ENCODE data around the gene CYB5R4. TPM values are rescaled to one million over a fixed set of nuclear protein-coding genes. Genes with fewer than 3 reads are reported as not detected.

CYB5R4 gene
- total and polyA plus RNA-seq, 2 donors (not counting 1 experiment from before 2014, with no cell fraction given): 11.8 to 39.6 TPM

DNA sequence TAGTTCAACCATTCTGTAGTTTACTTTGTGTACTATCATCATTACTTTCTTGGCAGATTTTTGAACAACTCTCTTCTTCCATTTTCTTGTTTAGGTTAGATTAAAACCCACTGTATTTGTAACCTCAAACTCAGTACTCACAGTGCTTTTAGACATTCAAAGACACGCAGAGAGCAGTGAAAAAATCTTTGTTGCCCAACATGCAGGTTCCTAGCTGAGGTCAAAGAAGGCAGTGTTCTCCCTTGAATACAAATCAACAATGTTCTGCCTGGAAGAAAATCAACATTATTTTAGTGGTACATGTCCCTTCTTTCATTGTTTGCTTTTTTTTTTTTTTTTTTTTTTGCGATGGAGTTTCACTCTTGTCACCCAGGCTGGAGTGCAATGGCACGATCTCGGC lies 11.2 kb downstream of the CYB5R4 start:
- DNase-seq (no peak), ATAC-seq (ENCODE audit: low read depth) (no peak)
- H4K20me1 ChIP-seq (ENCODE audit: control insufficient read depth, insufficient read depth, low read length, poor library complexity, severe bottlenecking): peaks cover 68% of the 10 kb centered on the region
- peaks cover 6% of the 10 kb centered on the region in 2 donors for H3K4me1 ChIP-seq (ENCODE audit: control insufficient read depth in 2 of 2, insufficient read depth in 2 of 2, low read length in 2 of 2)
- WGBS (ENCODE audit: insufficient coverage): 100% methylated on average over 2 of the region's 4 CpGs
- H3K36me3 ChIP-seq (replicated peaks in 1 of 2; ENCODE audit: control extremely low read depth in 1 of 2, control insufficient read depth in 1 of 2, extremely low read depth in 1 of 2, insufficient read depth in 2 of 2, low read length in 1 of 2): peaks cover 12 to 50% of the 10 kb centered on the region in 2 experiments
- no peaks in the 10 kb centered on the region for H3K27me3 Mint-ChIP-seq
- H3K9ac ChIP-seq (ENCODE audit: low read length): no peak overlapping the region
- peaks cover 0 to 21% (median 21%) of the 10 kb centered on the region in 3 donors for H3K9me3 ChIP-seq (ENCODE audit: control extremely low read depth in 1 of 3, control insufficient read depth in 2 of 3, insufficient read depth in 1 of 3, low read length in 2 of 3)
- H3K4me2 ChIP-seq (replicated peaks; ENCODE audit: low read depth, low read length, poor library complexity, severe bottlenecking): no peak overlapping the region
- no peak overlapping the region for H2AFZ ChIP-seq (ENCODE audit: insufficient read depth, low read depth, low read length, poor library complexity, severe bottlenecking)
- no peak overlapping the region for H3K4me3 Mint-ChIP-seq
- no peak overlapping the region for H3K4me3 ChIP-seq (ENCODE audit: control extremely low read depth in 1 of 5, extremely low read depth in 1 of 5, insufficient read depth in 1 of 5, low read depth in 2 of 5, low read length in 4 of 5)
- intact Hi-C loops (cut with micrococcal nuclease): no loop called here
- H3K27ac Mint-ChIP-seq: no peak overlapping the region
- no peaks in the 10 kb centered on the region for H3K27me3 ChIP-seq (replicated peaks in 1 of 4; ENCODE audit: control extremely low read depth in 1 of 4, control insufficient read depth in 3 of 4, insufficient read depth in 4 of 4, low read length in 3 of 4)
- peaks cover 29% of the 10 kb centered on the region for H3K4me1 Mint-ChIP-seq
- POLR2A ChIA-PET: no interaction called here
- peaks cover 3% of the 10 kb centered on the region for H3K9me3 Mint-ChIP-seq (ENCODE audit: insufficient read depth)
- H3K27ac ChIP-seq (ENCODE audit: low read length in 2 of 2): no peak overlapping the region
- CTCF ChIA-PET: no interaction called here
- peaks cover 96% of the 10 kb centered on the region for H3K79me2 ChIP-seq (ENCODE audit: control insufficient read depth, insufficient read depth, low read length)
- no peak for TF ChIP-seq EZH2 (IDR thresholded peaks at IDR 0.05; ENCODE audit: borderline replicate concordance, insufficient read depth, low read depth, low read length, poor library complexity, severe bottlenecking)
- TF ChIP-seq, protein P1, sequence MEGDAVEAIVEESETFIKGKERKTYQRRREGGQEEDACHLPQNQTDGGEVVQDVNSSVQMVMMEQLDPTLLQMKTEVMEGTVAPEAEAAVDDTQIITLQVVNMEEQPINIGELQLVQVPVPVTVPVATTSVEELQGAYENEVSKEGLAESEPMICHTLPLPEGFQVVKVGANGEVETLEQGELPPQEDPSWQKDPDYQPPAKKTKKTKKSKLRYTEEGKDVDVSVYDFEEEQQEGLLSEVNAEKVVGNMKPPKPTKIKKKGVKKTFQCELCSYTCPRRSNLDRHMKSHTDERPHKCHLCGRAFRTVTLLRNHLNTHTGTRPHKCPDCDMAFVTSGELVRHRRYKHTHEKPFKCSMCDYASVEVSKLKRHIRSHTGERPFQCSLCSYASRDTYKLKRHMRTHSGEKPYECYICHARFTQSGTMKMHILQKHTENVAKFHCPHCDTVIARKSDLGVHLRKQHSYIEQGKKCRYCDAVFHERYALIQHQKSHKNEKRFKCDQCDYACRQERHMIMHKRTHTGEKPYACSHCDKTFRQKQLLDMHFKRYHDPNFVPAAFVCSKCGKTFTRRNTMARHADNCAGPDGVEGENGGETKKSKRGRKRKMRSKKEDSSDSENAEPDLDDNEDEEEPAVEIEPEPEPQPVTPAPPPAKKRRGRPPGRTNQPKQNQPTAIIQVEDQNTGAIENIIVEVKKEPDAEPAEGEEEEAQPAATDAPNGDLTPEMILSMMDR (IDR thresholded peaks at IDR 0.05): no peak

DNA sequence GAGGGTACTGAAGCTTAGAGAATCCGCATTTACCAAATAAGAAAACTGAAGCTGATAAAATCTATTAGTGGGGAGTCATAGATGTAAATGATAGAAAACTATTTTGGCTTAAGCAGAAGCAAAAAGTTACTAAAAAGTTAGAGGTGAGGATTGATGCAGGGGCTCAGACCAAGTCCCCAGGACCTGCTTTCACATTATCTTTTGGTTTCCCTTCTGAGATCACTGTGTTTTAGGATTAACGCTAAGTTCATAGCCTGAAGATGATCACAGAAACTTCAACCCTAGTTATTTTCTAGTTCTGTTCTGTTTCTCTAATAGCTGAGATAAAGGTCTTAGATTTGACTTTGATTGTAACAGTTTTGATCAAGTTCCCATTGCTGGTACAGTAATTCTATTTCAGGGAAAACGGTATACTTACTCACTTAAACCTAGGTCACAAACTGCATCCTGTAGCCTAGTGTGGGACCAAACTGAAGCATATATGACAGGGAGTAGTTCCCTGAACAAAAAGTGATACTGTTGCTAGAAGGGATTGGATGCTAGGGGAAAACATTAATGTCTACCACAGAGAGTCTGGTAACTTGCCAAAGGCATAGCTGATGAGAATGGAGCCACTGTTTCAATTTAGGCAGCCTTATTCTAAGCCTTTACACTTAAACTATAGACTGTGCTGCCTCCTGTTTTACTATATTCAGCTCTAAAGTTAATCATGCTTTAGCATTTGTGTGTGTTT lies 13.1 kb downstream of the CYB5R4 start:
- H3K27me3 ChIP-seq (replicated peaks in 1 of 4; ENCODE audit: control extremely low read depth in 1 of 4, control insufficient read depth in 3 of 4, insufficient read depth in 4 of 4, low read length in 3 of 4): no peaks in the 10 kb centered on the region
- ATAC-seq (ENCODE audit: low read depth) (no peak), DNase-seq (no peak)
- intact Hi-C loops (cut with micrococcal nuclease): no loop called here
- no peak overlapping the region for H3K9ac ChIP-seq (ENCODE audit: low read length)
- no peak overlapping the region for H2AFZ ChIP-seq (ENCODE audit: insufficient read depth, low read depth, low read length, poor library complexity, severe bottlenecking)
- Mint-ChIP-seq H3K27ac (no peak overlapping the region), H3K4me3 (peak overlapping the region; percentile 44), H3K27me3 (no peaks in the 10 kb centered on the region), H3K4me1 (peaks cover 37% of the 10 kb centered on the region), H3K9me3 (ENCODE audit: insufficient read depth) (no peaks in the 10 kb centered on the region)
- no peak overlapping the region for H3K4me2 ChIP-seq (replicated peaks; ENCODE audit: low read depth, low read length, poor library complexity, severe bottlenecking)
- H3K36me3 ChIP-seq (replicated peaks in 1 of 2; ENCODE audit: control extremely low read depth in 1 of 2, control insufficient read depth in 1 of 2, extremely low read depth in 1 of 2, insufficient read depth in 2 of 2, low read length in 1 of 2): peaks cover 7 to 31% of the 10 kb centered on the region in 2 experiments
- peaks cover 63% of the 10 kb centered on the region for H4K20me1 ChIP-seq (ENCODE audit: control insufficient read depth, insufficient read depth, low read length, poor library complexity, severe bottlenecking)
- peaks cover 0 to 11% (median 8%) of the 10 kb centered on the region in 3 donors for H3K9me3 ChIP-seq (ENCODE audit: control extremely low read depth in 1 of 3, control insufficient read depth in 2 of 3, insufficient read depth in 1 of 3, low read length in 2 of 3)
- POLR2A ChIA-PET: no interaction called here
- WGBS (ENCODE audit: insufficient coverage): no CpG with 5 or more reads among the region's 3 CpGs
- TF ChIP-seq, protein P1 (IDR thresholded peaks at IDR 0.05): no peak
- no peak for TF ChIP-seq EZH2 (IDR thresholded peaks at IDR 0.05; ENCODE audit: borderline replicate concordance, insufficient read depth, low read depth, low read length, poor library complexity, severe bottlenecking)
- peaks cover 93% of the 10 kb centered on the region for H3K79me2 ChIP-seq (ENCODE audit: control insufficient read depth, insufficient read depth, low read length)
- CTCF ChIA-PET: no interaction called here
- peaks cover 6% of the 10 kb centered on the region in 2 donors for H3K4me1 ChIP-seq (ENCODE audit: control insufficient read depth in 2 of 2, insufficient read depth in 2 of 2, low read length in 2 of 2)
- no peak overlapping the region for H3K27ac ChIP-seq (ENCODE audit: low read length in 2 of 2)
- H3K4me3 ChIP-seq (ENCODE audit: control extremely low read depth in 1 of 5, extremely low read depth in 1 of 5, insufficient read depth in 1 of 5, low read depth in 2 of 5, low read length in 4 of 5): no peak overlapping the region
